ENCODE data around the gene OXT. TPM values are rescaled to one million over a fixed set of nuclear protein-coding genes. Genes with fewer than 3 reads are reported as not detected.

OXT gene
- total and polyA plus RNA-seq, 2 of the 4 experiments (the other 2 are of a cell fraction) = not detected

- CTCF ChIA-PET = no interaction called here
Measured at GRCh38 chr20:3111995-3112394, 40.6 kb downstream of the OXT start.

More at GRCh38 chr20:3111995-3112394, 40.6 kb downstream of the OXT start:
- no peaks in the 10 kb centered on the region for H3K4me1 ChIP-seq (ENCODE audit: control insufficient read depth, insufficient read depth, low read length)
- no peak overlapping the region for H3K18ac ChIP-seq (ENCODE audit: low read depth, low read length)
- peaks cover 5% of the 10 kb centered on the region; the same call in 1 of the 2 replicates for H3K9me1 ChIP-seq (ENCODE audit: insufficient read depth, low read length)
- no peak for ATAC-seq (ENCODE audit: low read depth)
- H2AK9ac ChIP-seq (replicated peaks; ENCODE audit: low read depth, low read length, poor library complexity) = no peak overlapping the region
- H3K23ac ChIP-seq (ENCODE audit: low read depth, low read length) = no peak overlapping the region
- no peak overlapping the region for H3K4ac ChIP-seq (ENCODE audit: low read depth, low read length)
- no peak overlapping the region for H3K14ac ChIP-seq (replicated peaks; ENCODE audit: low read depth, low read length)
- no peak overlapping the region for H3K9ac ChIP-seq (ENCODE audit: low read depth, low read length)
- BruUV-seq (replicated peaks) = no TSS peak
- no peaks in the 10 kb centered on the region for H3K9me3 ChIP-seq (ENCODE audit: control insufficient read depth, insufficient read depth, low read length)
- dilution Hi-C loops (cut with HindIII; ENCODE audit: low sequenced_read_pairs, unreplicated experiment) (no loop called here), in situ Hi-C loops (cut with MboI; ENCODE audit: low sequenced_read_pairs) (no loop called here), intact Hi-C loops (cut with micrococcal nuclease) (no loop called here)
- H4K5ac ChIP-seq (ENCODE audit: low read depth, low read length) = no peak overlapping the region
- H4K20me1 ChIP-seq (ENCODE audit: insufficient read depth, low read length) = peaks cover 6% of the 10 kb centered on the region
- H2BK20ac ChIP-seq (ENCODE audit: low read depth, low read length) = no peak overlapping the region
- POLR2A ChIA-PET (ENCODE audit: unreplicated experiment) = no interaction called here
- no peak overlapping the region for H3K4me2 ChIP-seq (ENCODE audit: low read depth, low read length)
- H2BK15ac ChIP-seq (ENCODE audit: low read depth, low read length) = no peak overlapping the region
- no peak overlapping the region for H2AFZ ChIP-seq (replicated peaks; ENCODE audit: low read length, poor library complexity)
- TF ChIP-seq MAFK (IDR thresholded peaks at IDR 0.05; ENCODE audit: low read depth, low read length) (no peak), BHLHE40 (IDR thresholded peaks at IDR 0.05; ENCODE audit: low read depth, low read length) (no peak)
- DNase-seq = no peak
- no peak overlapping the region for H2AK5ac ChIP-seq (ENCODE audit: low read depth, low read length)
- no CpG with 5 or more reads among the region's 2 CpGs for WGBS, 2 experiments (ENCODE audit: extremely low coverage in 2 of 2, insufficient read length in 1 of 2)
- H3K27ac ChIP-seq (ENCODE audit: insufficient read depth, low read length) = no peak overlapping the region
- no peaks in the 10 kb centered on the region for H3K27me3 ChIP-seq (ENCODE audit: control insufficient read depth, insufficient read depth, low read length)
- no peak overlapping the region for H3K56ac ChIP-seq (ENCODE audit: extremely low read depth, insufficient read depth, low read length)
- no peak overlapping the region for H2BK5ac ChIP-seq (ENCODE audit: low read depth, low read length, poor library complexity, severe bottlenecking)
- peaks cover 15% of the 10 kb centered on the region for H3K36me3 ChIP-seq (ENCODE audit: control insufficient read depth, insufficient read depth, low read length)
- no peak overlapping the region for H2BK120ac ChIP-seq (ENCODE audit: low read depth, low read length)
- no peak overlapping the region for H3K4me3 ChIP-seq (ENCODE audit: insufficient read depth, low read depth, low read length)
- no peak overlapping the region for H4K91ac ChIP-seq (ENCODE audit: insufficient read depth, low read depth, low read length)
- H4K8ac ChIP-seq (ENCODE audit: low read depth in 2 of 2, low read length in 2 of 2) = no peak overlapping the region
- H3K79me1 ChIP-seq (ENCODE audit: low read depth in 1 of 2, low read length in 2 of 2) = peaks cover 0 to 11% of the 10 kb centered on the region in 2 experiments; a peak in 1 of 4 replicates

Data from IMR-90 (cell line).